ENCODE measurements around the gene CDH13.

CDH13 gene

GRCh38 chr16:83660282-83660681 lies 1033.5 kb downstream of the CDH13 start:
- DNase-seq (ENCODE audit: low read depth, low spot score), result no peak

GRCh38 chr16:83661656-83662055 lies 1034.9 kb downstream of the CDH13 start:
- no peak for DNase-seq (ENCODE audit: low read depth, low spot score)

GRCh38 chr16:83666449-83666848 lies 1039.7 kb downstream of the CDH13 start:
- DNase-seq (ENCODE audit: low read depth, low spot score), result no peak

GRCh38 chr16:83669456-83669855 lies 1042.7 kb downstream of the CDH13 start:
- DNase-seq (ENCODE audit: low read depth, low spot score), result no peak

GRCh38 chr16:83674931-83675535 lies 1048.3 kb downstream of the CDH13 start:
- DNase-seq (ENCODE audit: low read depth, low spot score), result no peak

GRCh38 chr16:83676086-83676485 lies 1049.3 kb downstream of the CDH13 start:
- DNase-seq (ENCODE audit: low read depth, low spot score), result no peak

- no peak for DNase-seq (ENCODE audit: low read depth, low spot score)
Measured at GRCh38 chr16:83680980-83681379, 1054.2 kb downstream of the CDH13 start.

- no peak for DNase-seq (ENCODE audit: low read depth, low spot score)
Measured at GRCh38 chr16:83681381-83681956, 1054.7 kb downstream of the CDH13 start.

- no peak for DNase-seq (ENCODE audit: low read depth, low spot score)
Measured at GRCh38 chr16:83682116-83682867, 1055.5 kb downstream of the CDH13 start.

- DNase-seq (ENCODE audit: low read depth, low spot score), result no peak
Measured at GRCh38 chr16:83682868-83683235, 1056.1 kb downstream of the CDH13 start.

GRCh38 chr16:83685615-83686165 lies 1058.9 kb downstream of the CDH13 start:
- no peak for DNase-seq (ENCODE audit: low read depth, low spot score)

- DNase-seq (ENCODE audit: low read depth, low spot score), result no peak
Measured at GRCh38 chr16:83686726-83687125, 1060.0 kb downstream of the CDH13 start.

GRCh38 chr16:83689385-83689831 lies 1062.6 kb downstream of the CDH13 start:
- peak; percentile 6 for DNase-seq (ENCODE audit: low read depth, low spot score)

- DNase-seq (ENCODE audit: low read depth, low spot score), result no peak
Measured at GRCh38 chr16:83692224-83692623, 1065.5 kb downstream of the CDH13 start.

GRCh38 chr16:83698964-83699363 lies 1072.2 kb downstream of the CDH13 start:
- no peak for DNase-seq (ENCODE audit: low read depth, low spot score)

GRCh38 chr16:83699817-83700216 lies 1073.0 kb downstream of the CDH13 start:
- DNase-seq (ENCODE audit: low read depth, low spot score), result no peak

- DNase-seq (ENCODE audit: low read depth, low spot score), result no peak
Measured at GRCh38 chr16:83700918-83701317, 1074.1 kb downstream of the CDH13 start.

GRCh38 chr16:83701494-83701893 lies 1074.7 kb downstream of the CDH13 start:
- peak; percentile 10 for DNase-seq (ENCODE audit: low read depth, low spot score)

- DNase-seq (ENCODE audit: low read depth, low spot score), result no peak
Measured at GRCh38 chr16:83704656-83705055, 1077.9 kb downstream of the CDH13 start.

- no peak for DNase-seq (ENCODE audit: low read depth, low spot score)
Measured at GRCh38 chr16:83705856-83706255, 1079.1 kb downstream of the CDH13 start.

- DNase-seq (ENCODE audit: low read depth, low spot score), result no peak
Measured at GRCh38 chr16:83706394-83706793, 1079.6 kb downstream of the CDH13 start.

- DNase-seq (ENCODE audit: low read depth, low spot score), result no peak
Measured at GRCh38 chr16:83711069-83711468, 1084.3 kb downstream of the CDH13 start.

GRCh38 chr16:83713597-83713996 lies 1086.8 kb downstream of the CDH13 start:
- DNase-seq (ENCODE audit: low read depth, low spot score), result no peak

Measured in brain pericyte (primary cell).